AG09319 (cell line): Measurements from ENCODE around the gene TET3.

Experiments
- DNase-seq: peaks from one replicate; pipeline ENCODE4 v3.0.0-alpha.2; 2010; ENCODE audit warnings: low read depth; ENCODE audit errors: extremely low read depth
- TF ChIP-seq, protein P1 (sequence below): IDR thresholded peaks from 2 replicates; pipeline ENCODE4 v1.5.1; 2011; ENCODE audit warnings: low read depth, mild to moderate bottlenecking, inconsistent platforms, low read length, moderate library complexity

The TET3 gene

DNA sequence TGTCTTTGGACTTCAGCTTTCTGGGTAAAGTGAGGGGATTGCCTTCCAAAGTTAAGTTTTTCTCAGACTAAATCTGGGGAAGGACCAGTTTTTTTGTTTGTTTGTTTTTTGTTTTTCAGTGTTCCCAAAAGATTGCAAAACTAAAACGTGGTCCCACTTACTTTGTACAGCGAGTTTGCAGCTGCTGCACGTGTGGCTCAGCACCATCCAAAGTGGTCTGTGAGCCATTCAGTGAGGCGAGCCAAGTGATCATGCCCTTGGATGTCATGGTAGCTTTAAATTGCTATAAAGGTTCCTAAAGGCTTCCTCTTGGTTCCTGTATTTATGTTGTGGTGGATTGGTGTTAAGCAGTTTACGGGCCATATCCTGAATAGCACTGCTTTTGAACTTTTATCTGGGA lies 23.0 kb downstream of the TET3 start:
- TF ChIP-seq, protein P1, sequence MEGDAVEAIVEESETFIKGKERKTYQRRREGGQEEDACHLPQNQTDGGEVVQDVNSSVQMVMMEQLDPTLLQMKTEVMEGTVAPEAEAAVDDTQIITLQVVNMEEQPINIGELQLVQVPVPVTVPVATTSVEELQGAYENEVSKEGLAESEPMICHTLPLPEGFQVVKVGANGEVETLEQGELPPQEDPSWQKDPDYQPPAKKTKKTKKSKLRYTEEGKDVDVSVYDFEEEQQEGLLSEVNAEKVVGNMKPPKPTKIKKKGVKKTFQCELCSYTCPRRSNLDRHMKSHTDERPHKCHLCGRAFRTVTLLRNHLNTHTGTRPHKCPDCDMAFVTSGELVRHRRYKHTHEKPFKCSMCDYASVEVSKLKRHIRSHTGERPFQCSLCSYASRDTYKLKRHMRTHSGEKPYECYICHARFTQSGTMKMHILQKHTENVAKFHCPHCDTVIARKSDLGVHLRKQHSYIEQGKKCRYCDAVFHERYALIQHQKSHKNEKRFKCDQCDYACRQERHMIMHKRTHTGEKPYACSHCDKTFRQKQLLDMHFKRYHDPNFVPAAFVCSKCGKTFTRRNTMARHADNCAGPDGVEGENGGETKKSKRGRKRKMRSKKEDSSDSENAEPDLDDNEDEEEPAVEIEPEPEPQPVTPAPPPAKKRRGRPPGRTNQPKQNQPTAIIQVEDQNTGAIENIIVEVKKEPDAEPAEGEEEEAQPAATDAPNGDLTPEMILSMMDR: no peak
- DNase-seq: no peak

DNA sequence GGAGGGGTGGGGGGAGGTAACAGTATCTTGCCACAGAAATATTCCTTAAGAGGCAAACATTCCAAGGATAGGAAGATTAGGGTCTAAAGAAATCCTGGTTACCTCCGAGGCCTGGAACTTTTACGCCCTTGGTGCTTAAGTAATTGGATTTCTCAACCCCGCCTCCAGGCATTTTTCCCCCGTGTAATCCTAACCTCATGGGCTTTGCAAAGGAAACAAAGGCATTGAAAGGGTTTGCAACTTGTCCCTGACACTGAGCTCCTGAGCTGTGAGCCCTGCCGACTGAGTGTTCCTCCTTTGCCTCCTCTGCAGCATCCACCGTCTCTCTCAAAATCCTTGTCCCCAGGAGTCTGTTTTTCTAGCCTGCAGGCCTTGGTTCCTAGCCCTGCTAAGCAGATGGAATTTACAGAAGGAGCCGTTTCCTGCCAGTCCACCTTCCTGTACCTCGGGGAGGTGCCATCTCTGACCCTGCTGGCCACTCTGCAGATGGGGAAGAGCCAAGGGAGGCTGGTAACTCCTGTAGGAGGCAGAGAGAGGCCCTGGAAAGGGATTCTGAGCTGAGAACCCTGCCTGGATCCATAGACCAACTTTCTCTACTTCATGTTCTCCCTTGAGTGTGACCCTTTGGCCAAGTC lies 24.2 kb downstream of the TET3 start:
- DNase-seq: no peak
- TF ChIP-seq, protein P1: no peak

DNA sequence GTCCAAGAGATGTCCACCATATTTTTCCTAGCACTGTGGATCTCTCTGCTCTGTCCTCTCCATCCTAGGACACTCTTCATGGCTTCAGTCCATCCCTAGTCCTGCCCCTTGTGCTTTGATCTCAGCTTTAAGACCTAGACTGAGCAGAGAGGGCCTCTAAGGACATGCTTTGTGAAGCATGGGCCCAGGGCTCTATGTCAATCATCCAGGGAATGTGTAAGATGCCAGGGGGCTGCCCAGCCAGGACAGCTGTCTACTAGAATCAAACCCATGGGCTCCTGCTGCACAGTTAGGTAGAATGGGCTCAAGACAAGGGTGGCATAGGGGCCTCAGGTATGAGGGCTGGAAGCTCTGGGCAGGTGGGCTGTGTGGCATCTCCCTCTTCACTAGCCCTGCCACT lies 24.9 kb downstream of the TET3 start:
- no peak for DNase-seq
- TF ChIP-seq, protein P1: no peak

DNA sequence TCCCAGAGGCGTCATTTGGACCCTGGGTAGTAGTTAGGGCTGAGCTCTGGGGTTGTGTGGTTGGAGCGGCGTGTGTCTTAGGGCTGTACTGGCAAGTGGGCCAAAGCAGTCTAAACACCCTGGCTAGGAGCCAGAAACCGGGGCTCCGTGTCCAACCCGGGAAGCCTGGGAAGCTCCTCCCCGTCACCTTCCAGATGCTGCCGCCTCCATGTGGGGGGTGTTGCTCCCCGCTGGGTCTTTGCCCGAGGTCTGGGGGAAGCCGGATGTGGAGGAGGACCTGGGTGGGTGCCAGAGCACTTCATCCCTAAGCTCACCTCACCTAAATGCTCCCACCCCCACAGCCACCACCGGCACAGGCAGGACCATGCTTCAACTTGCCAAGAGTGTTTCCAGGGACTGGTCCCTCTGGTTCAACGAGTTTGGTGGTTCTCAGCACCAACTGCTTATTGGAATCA lies 25.4 kb downstream of the TET3 start:
- no peak for DNase-seq
- TF ChIP-seq, protein P1: no peak

DNA sequence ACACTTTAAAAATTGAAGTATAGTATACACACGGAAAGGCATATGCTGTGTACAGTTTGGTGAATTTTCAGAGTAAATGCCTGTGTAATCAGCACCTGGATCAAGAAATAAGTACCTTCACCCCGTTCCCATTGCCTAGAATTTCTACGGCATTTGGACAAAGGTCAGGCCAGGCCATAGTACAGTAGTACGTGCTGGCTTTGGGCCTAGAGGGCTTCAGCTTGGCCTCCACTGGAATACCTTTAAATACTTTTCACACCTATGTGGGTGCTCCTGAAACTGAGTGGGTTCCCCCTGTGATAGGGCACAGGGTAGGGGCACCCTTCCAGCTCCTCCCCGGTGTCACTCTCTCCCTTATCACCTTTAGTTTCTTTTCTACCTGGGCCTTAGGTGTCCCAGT lies 26.5 kb downstream of the TET3 start:
- DNase-seq: no peak
- TF ChIP-seq, protein P1: no peak

DNA sequence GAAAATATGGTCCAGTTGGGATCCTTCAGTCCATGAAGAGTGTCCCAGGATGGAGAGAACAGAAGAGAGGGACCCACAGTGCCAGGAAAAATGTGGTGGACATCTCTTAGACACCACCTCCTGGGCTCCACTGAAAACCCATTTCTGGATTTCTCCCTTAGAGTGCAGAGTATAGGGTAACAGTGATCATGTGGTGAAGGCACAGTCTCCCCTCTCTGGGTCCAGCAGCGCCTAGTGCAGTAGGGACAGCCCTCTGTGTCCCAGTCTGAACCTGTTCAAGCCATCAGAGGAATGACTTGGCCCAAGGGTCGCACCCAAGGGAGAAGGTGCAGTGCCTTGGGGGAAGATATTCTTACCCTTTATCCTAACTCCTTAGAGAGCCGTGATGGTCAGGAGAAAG lies 30.1 kb downstream of the TET3 start:
- TF ChIP-seq, protein P1: no peak
- DNase-seq: no peak

DNA sequence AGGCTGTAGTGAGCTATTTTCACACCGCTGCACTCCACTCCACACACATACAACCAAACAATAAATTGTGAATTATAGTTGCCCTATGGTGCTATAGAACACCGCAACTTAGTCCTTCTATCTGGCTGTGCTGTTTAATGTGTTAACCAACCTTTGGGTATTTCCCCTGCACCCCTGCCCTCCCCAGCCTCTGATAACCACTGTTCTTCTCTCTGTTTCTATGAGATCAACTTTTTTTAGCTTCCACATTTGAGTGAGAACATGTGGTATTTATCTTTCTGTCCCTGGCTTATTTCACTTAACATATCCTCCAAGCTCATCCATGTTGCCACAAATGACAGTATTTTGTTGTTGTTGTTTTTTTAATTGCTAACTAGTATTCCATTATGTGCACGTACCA lies 32.5 kb downstream of the TET3 start:
- DNase-seq: no peak
- TF ChIP-seq, protein P1: no peak
